Uterus (tissue), 4 donors: Measurements from ENCODE around the gene GRWD1. TPM values are rescaled to one million over a fixed set of nuclear protein-coding genes. Genes with fewer than 3 reads are reported as not detected.

ENCODE experiments used
- DNase-seq, 2 donors: peaks; one replicate each; pipeline ENCODE4 v3.0.0-alpha.2; 2019 to 2020
- H3K27ac ChIP-seq, 2 donors: fragments of 200-600 bp; sonication (generic); 1 replicate in 1 of 2; 2 replicates in 1 of 2; pipeline ENCODE4 v1.5.1; 2016 to 2018
- H3K27me3 ChIP-seq, 2 donors: fragments of 200-600 bp; sonication (generic); one replicate each; pipeline ENCODE4 v1.5.1; 2018 to 2019; ENCODE audit warnings: control low read depth in 1 of 2
- H3K36me3 ChIP-seq, 2 donors: fragments of 200-600 bp; sonication (generic); one replicate each; pipeline ENCODE4 v1.5.1; 2019; ENCODE audit warnings: control low read depth in 1 of 2
- H3K4me1 ChIP-seq, 2 donors: fragments of 200-600 bp; sonication (generic); one replicate each; pipeline ENCODE4 v1.5.1; 2018 to 2019; ENCODE audit warnings: control low read depth in 1 of 2
- H3K4me3 ChIP-seq, 2 donors: fragments of 200-600 bp; sonication (generic); 1 replicate in 1 of 2; 2 replicates in 1 of 2; pipeline ENCODE4 v1.5.1; 2018 to 2019; ENCODE audit warnings: mild to moderate bottlenecking in 1 of 2
- H3K9me3 ChIP-seq, 2 donors: fragments of 200-600 bp; sonication (generic); one replicate each; pipeline ENCODE4 v1.5.1; 2019; ENCODE audit warnings: control low read depth in 1 of 2
- CTCF ChIP-seq, 4 experiments: fragments of 200-600 bp in 2 of 4; fragments of 450-650 bp in 2 of 4; sonication (generic) in 2 of 4; IDR thresholded peaks; one replicate each; pipeline ENCODE4 v1.5.1; 2016 to 2019; ENCODE audit warnings: antibody characterized with exemption in 4 of 4, mild to moderate bottlenecking in 2 of 4, moderate library complexity in 1 of 4
- POLR2A ChIP-seq, 2 donors: fragments of 450-650 bp; IDR thresholded peaks; one replicate each; pipeline ENCODE4 v1.6.1; 2016; ENCODE audit warnings: antibody characterized with exemption in 2 of 2, mild to moderate bottlenecking in 1 of 2, moderate library complexity in 1 of 2
- intact Hi-C: fragments of 100-400 bp; cut with DNase I; formaldehyde crosslinking; loops from one replicate; pipeline ENCODE4 v1.15.1; 2023; ENCODE audit warnings: low total_unique reads
- total RNA-seq, 4 donors: library from RNA; depleted of rRNA in 3 of 4; stranded (reverse); fragments of >200 nt in 3 of 4; gene quantifications; one replicate each; pipeline versions ENCODE4 v1.1.0 to v1.2.4, GENCODE V29; 2014 to 2023
- donor health status: DM: yes; HTN: yes; CAD: no.

The GRWD1 gene
- total RNA-seq, 4 donors from 2014 or later, result 7.7 to 33.8 (median 21.3) TPM

- no peak for DNase-seq
- TF ChIP-seq CTCF (IDR thresholded peaks at IDR 0.05) (no peak), POLR2A (IDR thresholded peaks at IDR 0.05) (no peak)
- Histone ChIP-seq H3K27me3 (no peaks in the 10 kb centered on the region), H3K4me3 (no peak overlapping the region), H3K4me1 (no peaks in the 10 kb centered on the region), H3K36me3 (no peaks in the 10 kb centered on the region), H3K9me3 (no peaks in the 10 kb centered on the region), H3K27ac (no peak overlapping the region)
- intact Hi-C loops, result no loop called here
These were observed 30.4 kb downstream of the GRWD1 start for GRCh38 chr19:48476176-48476575.

- Histone ChIP-seq H3K9me3 (no peaks in the 10 kb centered on the region), H3K4me1 (no peaks in the 10 kb centered on the region), H3K27ac (no peak overlapping the region), H3K4me3 (no peak overlapping the region), H3K27me3 (no peaks in the 10 kb centered on the region), H3K36me3 (no peaks in the 10 kb centered on the region)
- DNase-seq, result no peak
- TF ChIP-seq CTCF (IDR thresholded peaks at IDR 0.05) (no peak), POLR2A (IDR thresholded peaks at IDR 0.05) (no peak)
- intact Hi-C loops, result no loop called here
These were observed 31.4 kb downstream of the GRWD1 start for GRCh38 chr19:48477067-48477685.

DNA sequence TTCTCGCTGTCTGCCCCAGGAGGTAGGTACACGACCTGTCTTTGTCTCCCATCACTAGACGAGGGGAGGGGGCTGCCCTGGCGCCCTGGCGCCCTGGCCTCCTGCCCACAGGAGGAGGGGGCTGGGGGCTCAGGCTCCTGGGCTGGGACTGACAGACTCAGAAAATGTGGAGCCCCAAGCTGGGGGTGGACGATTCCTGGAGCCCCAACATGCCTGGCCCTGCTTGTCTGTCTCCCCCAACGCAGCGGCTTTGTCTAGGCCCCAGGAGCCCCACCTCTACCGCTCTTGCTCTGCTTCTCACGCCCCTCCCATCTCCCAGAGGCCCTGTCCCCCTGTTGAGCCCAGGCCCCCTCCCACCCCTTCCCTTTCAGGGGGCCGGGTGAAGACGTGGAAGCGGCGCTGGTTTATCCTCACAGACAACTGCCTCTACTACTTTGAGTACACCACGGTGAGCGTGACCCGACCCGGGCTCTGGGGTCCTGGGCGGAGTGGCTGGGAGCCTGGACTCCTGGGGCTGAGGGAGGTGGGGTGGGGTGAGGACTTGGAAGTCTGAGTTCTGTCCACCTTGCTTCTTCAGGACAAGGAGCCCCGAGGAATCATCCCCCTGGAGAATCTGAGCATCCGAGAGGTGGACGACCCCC is 32.0 kb downstream of the GRWD1 start:
- Histone ChIP-seq H3K4me1 (no peaks in the 10 kb centered on the region), H3K4me3 (no peak overlapping the region), H3K27ac (no peak overlapping the region), H3K36me3 (no peaks in the 10 kb centered on the region), H3K9me3 (no peaks in the 10 kb centered on the region), H3K27me3 (no peaks in the 10 kb centered on the region)
- TF ChIP-seq CTCF (IDR thresholded peaks at IDR 0.05), result no peak
- TF ChIP-seq POLR2A (IDR thresholded peaks at IDR 0.05), result no peak
- intact Hi-C loops, result no loop called here
- DNase-seq, result no peak

DNA sequence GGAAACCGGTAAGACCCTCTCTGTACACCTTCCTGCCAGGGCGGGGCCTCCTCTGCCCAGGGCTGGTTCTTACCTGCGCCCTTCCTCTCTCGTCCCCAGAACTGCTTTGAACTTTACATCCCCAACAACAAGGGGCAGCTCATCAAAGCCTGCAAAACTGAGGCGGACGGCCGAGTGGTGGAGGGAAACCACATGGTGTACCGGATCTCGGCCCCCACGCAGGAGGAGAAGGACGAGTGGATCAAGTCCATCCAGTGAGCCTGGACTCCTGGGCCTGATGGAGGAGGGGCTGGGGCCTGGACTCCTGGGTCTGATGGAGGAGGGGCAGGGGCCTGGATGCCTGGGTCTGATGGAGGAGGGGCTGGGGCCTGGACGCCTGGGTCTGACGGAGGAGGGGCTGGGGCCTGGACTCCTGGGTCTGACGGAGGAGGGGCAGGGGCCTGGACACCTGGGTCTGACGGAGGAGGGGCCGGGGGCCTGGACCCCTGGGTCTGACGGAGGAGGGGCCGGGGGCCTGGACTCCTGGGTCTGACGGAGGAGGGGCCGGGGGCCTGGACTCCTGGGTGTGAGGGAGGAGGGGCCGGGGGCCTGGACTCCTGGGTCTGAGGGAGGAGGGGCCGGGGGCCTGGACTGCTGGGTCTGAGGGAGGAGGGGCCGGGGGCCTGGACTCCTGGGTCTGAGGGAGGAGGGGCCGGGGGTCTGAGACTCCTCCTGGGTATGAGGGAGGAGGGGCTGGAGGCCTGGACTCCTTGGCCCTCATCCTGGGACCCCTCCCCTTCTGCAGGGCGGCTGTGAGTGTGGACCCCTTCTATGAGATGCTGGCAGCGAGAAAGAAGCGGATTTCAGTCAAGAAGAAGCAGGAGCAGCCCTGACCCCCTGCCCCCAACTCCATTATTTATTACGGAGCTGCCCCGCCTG is 32.8 kb downstream of the GRWD1 start:
- no peak for TF ChIP-seq CTCF (IDR thresholded peaks at IDR 0.05)
- no peak for TF ChIP-seq POLR2A (IDR thresholded peaks at IDR 0.05)
- Histone ChIP-seq H3K27me3 (no peaks in the 10 kb centered on the region), H3K4me3 (no peak overlapping the region), H3K27ac (no peak overlapping the region), H3K36me3 (no peaks in the 10 kb centered on the region), H3K9me3 (no peaks in the 10 kb centered on the region), H3K4me1 (no peaks in the 10 kb centered on the region)
- intact Hi-C loops, result no loop called here
- no peak for DNase-seq

GRCh38 chr19:48479686-48480085 is 33.9 kb downstream of the GRWD1 start:
- Histone ChIP-seq H3K4me3 (no peak overlapping the region), H3K36me3 (no peaks in the 10 kb centered on the region), H3K4me1 (no peaks in the 10 kb centered on the region), H3K9me3 (no peaks in the 10 kb centered on the region), H3K27ac (peak overlapping the region; percentile 80 to 90), H3K27me3 (no peaks in the 10 kb centered on the region)
- TF ChIP-seq POLR2A (IDR thresholded peaks at IDR 0.05), result no peak
- no peak for TF ChIP-seq CTCF (IDR thresholded peaks at IDR 0.05)
- DNase-seq, result no peak
- intact Hi-C loops, result no loop called here
